OCI-LY7 (cell line): ENCODE results near the gene FOXL1. TPM values are rescaled to one million over a fixed set of nuclear protein-coding genes. Genes with fewer than 3 reads are reported as not detected.

Source experiments
- BruUV-seq: library from RNA; stranded (reverse); fragments of 400-500 nt; replicated peaks from 2 replicates; lab custom pipeline; 2021; lab: Mats Ljungman, UMichigan
- CTCF ChIA-PET: fragments of 300-600 bp; sonication (Branson Sonifier 250); formaldehyde crosslinking; loops from one replicate; lab custom pipeline; 2022; ENCODE audit warnings: antibody characterized with exemption; ENCODE audit not compliant: unreplicated experiment; lab: Charles Lee
- POLR2A ChIA-PET: fragments of 300-600 bp; sonication (Branson Sonifier 250); formaldehyde crosslinking; loops from one replicate; lab custom pipeline; 2022; ENCODE audit warnings: antibody characterized with exemption; lab: Charles Lee
- DNase-seq: peaks from one replicate; pipeline ENCODE4 v3.0.0-alpha.2; 2015; ENCODE audit warnings: low spot score
- H2AFZ ChIP-seq: fragments of 200-600 bp; sonication (generic), shearing (Covaris generic); 2 replicates; pipeline ENCODE4 v1.6.1; 2014; ENCODE audit warnings: mild to moderate bottlenecking, antibody characterized with exemption, low read length, moderate library complexity
- H3K27ac ChIP-seq: fragments of 200-600 bp; sonication (generic); 2 replicates; pipeline ENCODE4 v1.5.1; 2014; ENCODE audit warnings: mixed run types, low read depth, mild to moderate bottlenecking, moderate library complexity, low read length, inconsistent platforms; ENCODE audit not compliant: poor library complexity, severe bottlenecking
- H3K36me3 ChIP-seq: fragments of 200-600 bp; sonication (generic); 2 replicates; pipeline ENCODE4 v1.6.1; 2014; ENCODE audit warnings: mild to moderate bottlenecking, antibody characterized with exemption, low read length, moderate library complexity, mixed read lengths; ENCODE audit not compliant: insufficient read depth
- H3K4me1 ChIP-seq: fragments of 200-600 bp; sonication (generic); 2 replicates; pipeline ENCODE4 v1.5.1; 2014; ENCODE audit warnings: mild to moderate bottlenecking, low read length; ENCODE audit not compliant: insufficient read depth, poor library complexity, severe bottlenecking
- H3K4me2 ChIP-seq: fragments of 200-600 bp; sonication (generic); 2 replicates; pipeline ENCODE4 v1.6.1; 2014; ENCODE audit warnings: mild to moderate bottlenecking, low read length
- H3K4me3 ChIP-seq: fragments of 200-600 bp; sonication (generic); 2 replicates; pipeline ENCODE4 v1.5.1; 2014; ENCODE audit warnings: mild to moderate bottlenecking, low read depth, low read length; ENCODE audit not compliant: poor library complexity, severe bottlenecking
- H3K79me2 ChIP-seq: fragments of 200-600 bp; sonication (generic); 2 replicates; pipeline ENCODE4 v1.6.1; 2016; ENCODE audit warnings: low read depth, mild to moderate bottlenecking, low read length, moderate library complexity, mixed read lengths; ENCODE audit not compliant: insufficient read depth
- H3K9me2 ChIP-seq: fragments of 200-600 bp; sonication (generic); 2 replicates; pipeline ENCODE4 v1.6.1; 2016; ENCODE audit warnings: mild to moderate bottlenecking, low read length, mixed read lengths; ENCODE audit not compliant: insufficient read depth
- H3K9me3 ChIP-seq: fragments of 200-600 bp; sonication (generic); 2 replicates; pipeline ENCODE4 v1.6.1; 2014; ENCODE audit warnings: mild to moderate bottlenecking, mixed run types, low read length, mixed read lengths
- H4K20me1 ChIP-seq: fragments of 200-600 bp; sonication (generic); 2 replicates; pipeline ENCODE4 v1.6.1; 2014; ENCODE audit warnings: mild to moderate bottlenecking, antibody characterized with exemption, low read length, moderate library complexity, mixed read lengths; ENCODE audit not compliant: insufficient read depth
- CTCF ChIP-seq: fragments of 200-600 bp; sonication (generic); conservative IDR thresholded peaks from 2 replicates; pipeline ENCODE4 v1.5.1; 2014; ENCODE audit warnings: mild to moderate bottlenecking, antibody characterized with exemption, low read length, moderate library complexity, mixed read lengths
- EZH2phosphoT487 ChIP-seq: fragments of 200-600 bp; sonication (generic); IDR thresholded peaks from 2 replicates; pipeline ENCODE4 v1.6.1; 2018; ENCODE audit warnings: low read depth, borderline replicate concordance, mild to moderate bottlenecking, mixed run types, antibody characterized with exemption, low read length, moderate library complexity, mixed read lengths
- intact Hi-C: fragments of 100-400 bp; cut with micrococcal nuclease; formaldehyde crosslinking; loops from one replicate; pipeline ENCODE4 v1.10.0; 2022; ENCODE audit not compliant: unreplicated experiment
- total RNA-seq, 2 experiments: library from RNA; depleted of rRNA in 1 of 2; stranded (reverse); fragments of >200 nt in 1 of 2; shearing (Covaris generic) in 1 of 2; gene quantifications; 2 replicates each; pipeline ENCODE4 v1.2.3, GENCODE V29; 2014 to 2022

FOXL1 gene
- total RNA-seq, 2 experiments from 2014 or later, result 1.7 to 1.8 TPM

- POLR2A ChIA-PET, result no interaction called here
- no TSS peak for BruUV-seq
- no peak overlapping the region for H3K4me2 ChIP-seq
Observed at GRCh38 chr16:86566966-86567700, 11.2 kb upstream of the FOXL1 start.

GRCh38 chr16:86567701-86568581, 10.4 kb upstream of the FOXL1 start:
- ChIA-PET CTCF (no interaction called here), POLR2A (no interaction called here)
- Histone ChIP-seq H3K9me2 (no peaks in the 10 kb centered on the region), H3K4me1 (peaks cover 31% of the 10 kb centered on the region), H3K4me3 (no peak overlapping the region), H4K20me1 (no peaks in the 10 kb centered on the region), H3K9me3 (no peaks in the 10 kb centered on the region), H2AFZ (no peak overlapping the region), H3K79me2 (no peaks in the 10 kb centered on the region), H3K27ac (no peak overlapping the region), H3K4me2 (no peak overlapping the region), H3K36me3 (no peaks in the 10 kb centered on the region)
- no peak for DNase-seq
- BruUV-seq, result no TSS peak
- TF ChIP-seq EZH2phosphoT487, result no peak
- no peak for TF ChIP-seq CTCF
- intact Hi-C loops, result no loop called here

More at GRCh38 chr16:86566966-86567700, 11.2 kb upstream of the FOXL1 start:
- TF ChIP-seq CTCF (no peak), EZH2phosphoT487 (no peak)
- no peak overlapping the region for H3K4me3 ChIP-seq
- CTCF ChIA-PET, result no interaction called here
- no peaks in the 10 kb centered on the region for H4K20me1 ChIP-seq
- peaks cover 32% of the 10 kb centered on the region for H3K4me1 ChIP-seq
- no peak overlapping the region for H3K27ac ChIP-seq
- no peak for DNase-seq
- H3K9me2 ChIP-seq, result no peaks in the 10 kb centered on the region
- no peaks in the 10 kb centered on the region for H3K79me2 ChIP-seq
- intact Hi-C loops, result no loop called here
- no peaks in the 10 kb centered on the region for H3K36me3 ChIP-seq
- H3K9me3 ChIP-seq, result no peaks in the 10 kb centered on the region
- no peak overlapping the region for H2AFZ ChIP-seq
